Ramos (cell line): ENCODE measurements around the gene ZNF205.
"Not testable (repeated sequence)": the region's sequence is repeated elsewhere in the genome, so short reads cannot be mapped to it uniquely, and the experiment has no call there.

ENCODE experiments used
- in situ Hi-C: fragments of 300-500 bp; cut with MboI; formaldehyde crosslinking; loops from one replicate; pipeline ENCODE4 v1.14.3; 2022; ENCODE audit warnings: low sequenced_read_pairs; ENCODE audit not compliant: unreplicated experiment

The ZNF205 gene

GRCh38 chr16:3112058-3112880 lies at the start of gene ZNF205:
TSS of gene ZNF205 (plus strand) at chr16:3112586. CDS start at chr16:3113431, 845 bp downstream.
- in situ Hi-C loops, result no loop called here

GRCh38 chr16:3063625-3064386 lies 48.6 kb upstream of the ZNF205 start:
- in situ Hi-C loops, result no loop called here

GRCh38 chr16:3065069-3065741 lies 47.2 kb upstream of the ZNF205 start, which contains the start of gene IL32:
TSS of gene IL32 (plus strand) at chr16:3065640. CDS start at chr16:3065812, 172 bp downstream.
- in situ Hi-C loops, result no loop called here

- in situ Hi-C loops, result no loop called here
Observed at GRCh38 chr16:3065742-3066439, 46.5 kb upstream of the ZNF205 start.

GRCh38 chr16:3066440-3066748 lies 46.0 kb upstream of the ZNF205 start:
- in situ Hi-C loops, result no loop called here

GRCh38 chr16:3068487-3068886 lies 43.9 kb upstream of the ZNF205 start:
- in situ Hi-C loops, result no loop called here

- in situ Hi-C loops, result not testable (repeated sequence)
Observed at GRCh38 chr16:3069146-3069545, 43.2 kb upstream of the ZNF205 start.

GRCh38 chr16:3070608-3071111 lies 41.7 kb upstream of the ZNF205 start:
- in situ Hi-C loops, result no loop called here

- in situ Hi-C loops, result no loop called here
Observed at GRCh38 chr16:3071655-3072054, 40.7 kb upstream of the ZNF205 start.

- in situ Hi-C loops, result not testable (repeated sequence)
Observed at GRCh38 chr16:3072148-3072547, 40.2 kb upstream of the ZNF205 start.

- in situ Hi-C loops, result not testable (repeated sequence)
Observed at GRCh38 chr16:3072576-3073263, 39.7 kb upstream of the ZNF205 start.

- in situ Hi-C loops, result no loop called here
Observed at GRCh38 chr16:3073448-3073847, 38.9 kb upstream of the ZNF205 start.

- in situ Hi-C loops, result no loop called here
Observed at GRCh38 chr16:3074860-3075522, 37.4 kb upstream of the ZNF205 start.

- in situ Hi-C loops, result no loop called here
Observed at GRCh38 chr16:3075523-3075915, 36.9 kb upstream of the ZNF205 start.

GRCh38 chr16:3075946-3076345 lies 36.4 kb upstream of the ZNF205 start:
- in situ Hi-C loops, result not testable (repeated sequence)

- in situ Hi-C loops, result no loop called here
Observed at GRCh38 chr16:3076577-3076976, 35.8 kb upstream of the ZNF205 start.

GRCh38 chr16:3080024-3080423 lies 32.4 kb upstream of the ZNF205 start:
- in situ Hi-C loops, result no loop called here

- in situ Hi-C loops, result not testable (repeated sequence)
Observed at GRCh38 chr16:3081957-3082356, 30.4 kb upstream of the ZNF205 start.

GRCh38 chr16:3083408-3083807 lies 29.0 kb upstream of the ZNF205 start:
- in situ Hi-C loops, result not testable (repeated sequence)
